ENCODE data around the gene MICAL3. TPM values are rescaled to one million over a fixed set of nuclear protein-coding genes. Genes with fewer than 3 reads are reported as not detected.

The MICAL3 gene
- total and polyA plus RNA-seq, 2 donors from 2014 or later: 5.0 to 99.4 TPM

- peaks cover 8 to 40% (median 38%) of the 10 kb centered on the region in 3 donors for H3K4me1 ChIP-seq (ENCODE audit: control insufficient read depth in 2 of 3, insufficient read depth in 2 of 3, low read depth in 1 of 3, low read length in 3 of 3)
- H3K9ac ChIP-seq (ENCODE audit: low read length in 3 of 3): no peak overlapping the region
- DNase-seq: no peak
- no peak for FAIRE-seq
- no peaks in the 10 kb centered on the region for H3K9me3 ChIP-seq (ENCODE audit: control insufficient read depth in 2 of 3, insufficient read depth in 1 of 3, low read length in 3 of 3)
- no peak for TF ChIP-seq CTCF (IDR thresholded peaks at IDR 0.05; ENCODE audit: borderline replicate concordance, extremely low read depth, insufficient read depth)
- intact Hi-C loops (cut with DNase I): no loop called here
- no peaks in the 10 kb centered on the region for H3K36me3 ChIP-seq (ENCODE audit: control insufficient read depth in 2 of 3, insufficient read depth in 3 of 3, low read length in 3 of 3)
- H3K27me3 ChIP-seq (ENCODE audit: control insufficient read depth, insufficient read depth, low read length): no peaks in the 10 kb centered on the region
- no peak overlapping the region for H3K27ac ChIP-seq (ENCODE audit: low read depth in 2 of 2, low read length in 2 of 2)
- H3K4me3 ChIP-seq (ENCODE audit: low read length in 3 of 3): no peak overlapping the region
Measured at GRCh38 chr22:17918840-17919239, 105.5 kb downstream of the MICAL3 start.

GRCh38 chr22:17917490-17917983 is 106.8 kb downstream of the MICAL3 start:
- Histone ChIP-seq H3K9ac (ENCODE audit: low read length in 3 of 3) (no peak overlapping the region), H3K27me3 (ENCODE audit: control insufficient read depth, insufficient read depth, low read length) (no peaks in the 10 kb centered on the region), H3K9me3 (ENCODE audit: control insufficient read depth in 2 of 3, insufficient read depth in 1 of 3, low read length in 3 of 3) (no peaks in the 10 kb centered on the region), H3K36me3 (ENCODE audit: control insufficient read depth in 2 of 3, insufficient read depth in 3 of 3, low read length in 3 of 3) (no peaks in the 10 kb centered on the region), H3K4me1 (ENCODE audit: control insufficient read depth in 2 of 3, insufficient read depth in 2 of 3, low read depth in 1 of 3, low read length in 3 of 3) (peaks cover 3 to 28% (median 27%) of the 10 kb centered on the region in 3 donors), H3K4me3 (ENCODE audit: low read length in 3 of 3) (no peak overlapping the region), H3K27ac (ENCODE audit: low read depth in 2 of 2, low read length in 2 of 2) (no peak overlapping the region)
- intact Hi-C loops (cut with DNase I): no loop called here
- FAIRE-seq: no peak
- TF ChIP-seq CTCF (IDR thresholded peaks at IDR 0.05; ENCODE audit: borderline replicate concordance, extremely low read depth, insufficient read depth): no peak
- no peak for DNase-seq

- H3K4me3 ChIP-seq (ENCODE audit: low read length in 3 of 3): no peak overlapping the region
- no peak overlapping the region for H3K27ac ChIP-seq (ENCODE audit: low read depth in 2 of 2, low read length in 2 of 2)
- H3K9ac ChIP-seq (ENCODE audit: low read length in 3 of 3): no peak overlapping the region
- intact Hi-C loops (cut with DNase I): no loop called here
- peaks cover 0 to 20% (median 19%) of the 10 kb centered on the region in 3 donors for H3K4me1 ChIP-seq (ENCODE audit: control insufficient read depth in 2 of 3, insufficient read depth in 2 of 3, low read depth in 1 of 3, low read length in 3 of 3)
- TF ChIP-seq CTCF (IDR thresholded peaks at IDR 0.05; ENCODE audit: borderline replicate concordance, extremely low read depth, insufficient read depth): no peak
- no peaks in the 10 kb centered on the region for H3K36me3 ChIP-seq (ENCODE audit: control insufficient read depth in 2 of 3, insufficient read depth in 3 of 3, low read length in 3 of 3)
- H3K27me3 ChIP-seq (ENCODE audit: control insufficient read depth, insufficient read depth, low read length): no peaks in the 10 kb centered on the region
- DNase-seq: no peak
- no peak for FAIRE-seq
- H3K9me3 ChIP-seq (ENCODE audit: control insufficient read depth in 2 of 3, insufficient read depth in 1 of 3, low read length in 3 of 3): no peaks in the 10 kb centered on the region
Measured at GRCh38 chr22:17916226-17916889, 108.0 kb downstream of the MICAL3 start.
